ENCODE measurements around the gene CCR4.
"Not testable (repeated sequence)": the region's sequence is repeated elsewhere in the genome, so short reads cannot be mapped to it uniquely, and the experiment has no call there.

Gene CCR4

GRCh38 chr3:32902887-32903371 is 48.5 kb upstream of the CCR4 start:
- TF ChIP-seq, protein P1, sequence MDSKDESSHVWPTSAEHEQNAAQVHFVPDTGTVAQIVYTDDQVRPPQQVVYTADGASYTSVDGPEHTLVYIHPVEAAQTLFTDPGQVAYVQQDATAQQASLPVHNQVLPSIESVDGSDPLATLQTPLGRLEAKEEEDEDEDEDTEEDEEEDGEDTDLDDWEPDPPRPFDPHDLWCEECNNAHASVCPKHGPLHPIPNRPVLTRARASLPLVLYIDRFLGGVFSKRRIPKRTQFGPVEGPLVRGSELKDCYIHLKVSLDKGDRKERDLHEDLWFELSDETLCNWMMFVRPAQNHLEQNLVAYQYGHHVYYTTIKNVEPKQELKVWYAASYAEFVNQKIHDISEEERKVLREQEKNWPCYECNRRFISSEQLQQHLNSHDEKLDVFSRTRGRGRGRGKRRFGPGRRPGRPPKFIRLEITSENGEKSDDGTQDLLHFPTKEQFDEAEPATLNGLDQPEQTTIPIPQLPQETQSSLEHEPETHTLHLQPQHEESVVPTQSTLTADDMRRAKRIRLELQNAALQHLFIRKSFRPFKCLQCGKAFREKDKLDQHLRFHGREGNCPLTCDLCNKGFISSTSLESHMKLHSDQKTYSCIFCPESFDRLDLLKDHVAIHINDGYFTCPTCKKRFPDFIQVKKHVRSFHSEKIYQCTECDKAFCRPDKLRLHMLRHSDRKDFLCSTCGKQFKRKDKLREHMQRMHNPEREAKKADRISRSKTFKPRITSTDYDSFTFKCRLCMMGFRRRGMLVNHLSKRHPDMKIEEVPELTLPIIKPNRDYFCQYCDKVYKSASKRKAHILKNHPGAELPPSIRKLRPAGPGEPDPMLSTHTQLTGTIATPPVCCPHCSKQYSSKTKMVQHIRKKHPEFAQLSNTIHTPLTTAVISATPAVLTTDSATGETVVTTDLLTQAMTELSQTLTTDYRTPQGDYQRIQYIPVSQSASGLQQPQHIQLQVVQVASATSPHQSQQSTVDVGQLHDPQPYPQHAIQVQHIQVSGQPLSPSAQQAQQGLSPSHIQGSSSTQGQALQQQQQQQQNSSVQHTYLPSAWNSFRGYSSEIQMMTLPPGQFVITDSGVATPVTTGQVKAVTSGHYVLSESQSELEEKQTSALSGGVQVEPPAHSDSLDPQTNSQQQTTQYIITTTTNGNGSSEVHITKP (tag by site-specific recombination; IDR thresholded peaks at IDR 0.05) = 0 out of 2 replicates have a peak, but pooled peaks have one; percentile 11
- H3K4me3 ChIP-seq (ENCODE audit: low read depth, low read length); H3K27ac ChIP-seq (ENCODE audit: extremely low read depth, low read depth, low read length); H3K9me3 ChIP-seq (ENCODE audit: control insufficient read depth, insufficient read depth, low read depth, low read length); H3K36me3 ChIP-seq (ENCODE audit: control insufficient read depth in 2 of 2, insufficient read depth in 1 of 2, low read length in 2 of 2); H3K4me1 ChIP-seq (ENCODE audit: control insufficient read depth, insufficient read depth, low read length); POLR2A ChIA-PET: not testable (repeated sequence)
- CTCF ChIA-PET = interaction anchor here (0.6 to 2.0 kb wide), 3 partner anchors 29 to 170 kb away, joined by 3 to 7 read pairs (median 4); no protein-coding TSS in a partner anchor

GRCh38 chr3:32903953-32904352 is 47.5 kb upstream of the CCR4 start:
- Histone ChIP-seq H3K36me3 (ENCODE audit: control insufficient read depth in 2 of 2, insufficient read depth in 1 of 2, low read length in 2 of 2) (no peaks in the 10 kb centered on the region), H3K4me3 (ENCODE audit: low read depth, low read length) (no peak overlapping the region), H3K27ac (ENCODE audit: extremely low read depth, low read depth, low read length) (no peak overlapping the region), H3K4me1 (ENCODE audit: control insufficient read depth, insufficient read depth, low read length) (no peaks in the 10 kb centered on the region), H3K9me3 (ENCODE audit: control insufficient read depth, insufficient read depth, low read depth, low read length) (no peaks in the 10 kb centered on the region)
- TF ChIP-seq, protein P2, sequence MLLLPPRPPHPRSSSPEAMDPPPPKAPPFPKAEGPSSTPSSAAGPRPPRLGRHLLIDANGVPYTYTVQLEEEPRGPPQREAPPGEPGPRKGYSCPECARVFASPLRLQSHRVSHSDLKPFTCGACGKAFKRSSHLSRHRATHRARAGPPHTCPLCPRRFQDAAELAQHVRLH (tag by site-specific recombination; IDR thresholded peaks at IDR 0.05) = no peak
- no peak for TF ChIP-seq ZNF76 (tag by site-specific recombination; IDR thresholded peaks at IDR 0.05; ENCODE audit: borderline replicate concordance, low read depth)
- TF ChIP-seq FEZF1 (tag by site-specific recombination; IDR thresholded peaks at IDR 0.05) = no peak
- TF ChIP-seq ZNF792 (tag by site-specific recombination; IDR thresholded peaks at IDR 0.05) = no peak
- no peak for TF ChIP-seq ZNF571 (tag by site-specific recombination; IDR thresholded peaks at IDR 0.05)
- TF ChIP-seq ZNF747 (tag by site-specific recombination; IDR thresholded peaks at IDR 0.05) = no peak
- no peak for TF ChIP-seq ZNF558 (tag by site-specific recombination; IDR thresholded peaks at IDR 0.05)
- no peak for TF ChIP-seq ZNF114 (tag by site-specific recombination; IDR thresholded peaks at IDR 0.05)
- no peak for TF ChIP-seq ZNF549 (tag by site-specific recombination; IDR thresholded peaks at IDR 0.05)
- no peak for TF ChIP-seq SCRT1 (tag by site-specific recombination; IDR thresholded peaks at IDR 0.05; ENCODE audit: borderline replicate concordance)
- TF ChIP-seq ZNF548 (tag by site-specific recombination; IDR thresholded peaks at IDR 0.05) = no peak
- no peak for TF ChIP-seq ZNF449 (tag by site-specific recombination; IDR thresholded peaks at IDR 0.05)
- ChIA-PET POLR2A (no interaction called here), CTCF (interaction anchor here (0.6 to 2.0 kb wide), 3 partner anchors 30 to 171 kb away, joined by 3 to 7 read pairs (median 4); no protein-coding TSS in a partner anchor)

DNA sequence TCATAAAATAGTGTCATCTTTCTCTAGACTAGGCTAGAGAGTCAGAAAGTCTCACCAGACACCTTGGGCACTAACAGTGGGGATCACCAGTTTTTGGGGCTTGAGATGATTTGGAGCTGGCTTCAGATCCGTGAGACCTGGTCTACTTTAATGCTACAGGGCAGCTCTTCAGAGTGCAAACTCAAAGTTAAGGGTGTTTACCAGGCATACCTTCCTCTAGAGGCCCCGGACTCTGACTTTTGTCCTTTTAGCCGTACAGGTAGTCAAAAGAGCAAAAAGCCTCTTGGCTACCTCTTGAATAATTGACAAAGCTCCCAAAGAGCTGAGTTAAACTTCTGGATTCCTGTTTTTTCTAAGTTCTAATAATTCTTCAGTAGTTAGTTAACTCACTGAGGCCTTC is 41.4 kb upstream of the CCR4 start:
- TF ChIP-seq ZBTB1 (tag by site-specific recombination; IDR thresholded peaks at IDR 0.05) (no peak), ZNF48 (tag by site-specific recombination; IDR thresholded peaks at IDR 0.05) (no peak), MYNN (tag by site-specific recombination; IDR thresholded peaks at IDR 0.05; ENCODE audit: borderline replicate concordance) (no peak), ZNF169 (tag by site-specific recombination; IDR thresholded peaks at IDR 0.05) (no peak), ZNF175 (tag by site-specific recombination; IDR thresholded peaks at IDR 0.05) (no peak), ZNF768 (tag by site-specific recombination; IDR thresholded peaks at IDR 0.05) (no peak), ZNF239 (tag by site-specific recombination; IDR thresholded peaks at IDR 0.05) (no peak)
- ChIA-PET CTCF (interaction anchor here (0.6 kb wide), 1 partner anchor 600 kb away, joined by 3 read pairs; no protein-coding TSS in a partner anchor), POLR2A (no interaction called here)
- H3K4me1 ChIP-seq (ENCODE audit: control insufficient read depth, insufficient read depth, low read length) = no peaks in the 10 kb centered on the region
- no peak overlapping the region for H3K27ac ChIP-seq (ENCODE audit: extremely low read depth, low read depth, low read length)
- no peaks in the 10 kb centered on the region for H3K36me3 ChIP-seq (ENCODE audit: control insufficient read depth in 2 of 2, insufficient read depth in 1 of 2, low read length in 2 of 2)
- H3K9me3 ChIP-seq (ENCODE audit: control insufficient read depth, insufficient read depth, low read depth, low read length) = no peaks in the 10 kb centered on the region
- no peak overlapping the region for H3K4me3 ChIP-seq (ENCODE audit: low read depth, low read length)
